Measurements from ENCODE around the gene IRS2. TPM values are rescaled to one million over a fixed set of nuclear protein-coding genes. Genes with fewer than 3 reads are reported as not detected.

The IRS2 gene
- total RNA-seq, 2 experiments from 2014 or later, result 1.4 to 1.5 TPM

DNA sequence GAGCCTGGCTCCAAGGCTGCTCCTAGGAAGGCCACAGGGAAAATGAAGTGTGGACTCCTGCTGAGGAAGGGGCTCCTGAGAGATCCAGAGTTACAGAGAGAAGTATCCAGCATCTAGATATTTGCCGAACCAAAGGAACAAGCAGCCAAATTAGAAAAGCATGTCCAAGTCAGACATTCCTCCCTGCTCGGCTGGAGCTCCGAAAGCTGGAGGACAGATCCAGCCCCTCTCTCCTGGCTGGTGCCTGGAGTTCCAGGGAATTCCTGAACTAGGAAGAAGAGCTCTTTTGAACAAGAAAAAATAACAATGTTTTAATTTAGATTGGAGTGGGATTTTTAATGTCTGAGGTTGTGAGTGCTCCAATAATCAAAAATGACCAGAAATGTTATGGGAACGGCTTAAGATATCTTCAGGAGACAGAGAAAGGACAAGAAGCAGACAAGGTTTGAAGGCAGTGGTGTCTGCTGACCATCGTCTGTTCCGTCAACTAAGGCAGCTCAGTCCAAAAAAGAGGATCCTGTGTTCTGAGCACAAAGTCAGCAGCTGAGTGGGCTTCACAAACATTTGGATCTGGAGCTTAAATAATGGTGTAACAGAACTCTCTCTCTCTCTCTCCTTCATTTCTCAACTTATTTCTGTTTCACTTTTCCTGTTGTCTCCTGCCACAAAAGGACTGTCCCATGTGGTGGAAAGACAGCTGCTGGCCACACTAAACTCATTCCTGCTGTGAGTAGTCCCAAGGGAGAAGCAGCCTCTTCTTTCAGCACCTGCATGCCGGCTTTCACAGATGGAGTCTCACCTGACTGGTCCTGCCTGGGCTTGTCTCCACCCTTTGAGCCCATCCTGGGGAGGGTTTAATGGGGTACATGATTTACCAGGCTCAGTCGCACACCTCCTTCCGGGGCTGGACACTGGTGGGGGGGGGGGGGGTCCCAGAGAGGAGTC lies 31.5 kb upstream of the IRS2 start:
- intact Hi-C loops (cut with DNase I, micrococcal nuclease), result no loop called here
- Mint-ChIP-seq H3K27ac (no peak overlapping the region), H3K4me1 (no peaks in the 10 kb centered on the region), H3K27me3 (peaks cover 18% of the 10 kb centered on the region), H3K9me3 (ENCODE audit: low read depth) (no peaks in the 10 kb centered on the region), H3K36me3 (ENCODE audit: low read depth) (no peaks in the 10 kb centered on the region), H3K4me3 (no peak overlapping the region)
- POLR2A ChIA-PET, result no interaction called here
- DNase-seq (no peak), ATAC-seq (no peak)
- CTCF ChIA-PET, result interaction anchor here (0.8 kb wide), 1 partner anchor 134 kb away, joined by 3 read pairs; no protein-coding TSS in a partner anchor

DNA sequence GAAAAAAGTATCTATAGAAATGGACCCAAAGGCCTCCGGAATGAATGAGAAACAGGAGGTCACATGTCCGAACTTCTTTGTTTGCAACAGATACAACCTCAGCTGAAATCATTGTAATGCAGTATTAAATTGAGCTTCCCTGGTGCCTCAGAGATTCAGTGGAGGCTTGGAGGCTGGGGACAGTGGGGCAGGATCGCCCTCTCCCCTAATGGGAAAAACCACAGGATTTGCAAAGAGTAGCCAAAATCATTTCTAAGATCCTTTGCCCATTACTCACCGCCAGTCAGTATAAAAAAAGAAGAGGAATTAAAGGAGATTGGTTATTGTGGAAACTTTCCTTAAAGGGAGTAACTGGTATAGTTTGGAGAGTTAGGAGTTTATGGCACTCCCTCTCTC lies 30.4 kb upstream of the IRS2 start:
- POLR2A ChIA-PET, result no interaction called here
- no peaks in the 10 kb centered on the region for H3K36me3 Mint-ChIP-seq (ENCODE audit: low read depth)
- intact Hi-C loops (cut with DNase I, micrococcal nuclease), result no loop called here
- no peak overlapping the region for H3K27ac Mint-ChIP-seq
- CTCF ChIA-PET, result interaction anchor here (0.8 kb wide), 1 partner anchor 133 kb away, joined by 3 read pairs; no protein-coding TSS in a partner anchor
- peaks cover 19% of the 10 kb centered on the region for H3K27me3 Mint-ChIP-seq
- H3K4me3 Mint-ChIP-seq, result no peak overlapping the region
- DNase-seq, result no peak
- no peaks in the 10 kb centered on the region for H3K9me3 Mint-ChIP-seq (ENCODE audit: low read depth)
- no peaks in the 10 kb centered on the region for H3K4me1 Mint-ChIP-seq
- no peak for ATAC-seq

DNA sequence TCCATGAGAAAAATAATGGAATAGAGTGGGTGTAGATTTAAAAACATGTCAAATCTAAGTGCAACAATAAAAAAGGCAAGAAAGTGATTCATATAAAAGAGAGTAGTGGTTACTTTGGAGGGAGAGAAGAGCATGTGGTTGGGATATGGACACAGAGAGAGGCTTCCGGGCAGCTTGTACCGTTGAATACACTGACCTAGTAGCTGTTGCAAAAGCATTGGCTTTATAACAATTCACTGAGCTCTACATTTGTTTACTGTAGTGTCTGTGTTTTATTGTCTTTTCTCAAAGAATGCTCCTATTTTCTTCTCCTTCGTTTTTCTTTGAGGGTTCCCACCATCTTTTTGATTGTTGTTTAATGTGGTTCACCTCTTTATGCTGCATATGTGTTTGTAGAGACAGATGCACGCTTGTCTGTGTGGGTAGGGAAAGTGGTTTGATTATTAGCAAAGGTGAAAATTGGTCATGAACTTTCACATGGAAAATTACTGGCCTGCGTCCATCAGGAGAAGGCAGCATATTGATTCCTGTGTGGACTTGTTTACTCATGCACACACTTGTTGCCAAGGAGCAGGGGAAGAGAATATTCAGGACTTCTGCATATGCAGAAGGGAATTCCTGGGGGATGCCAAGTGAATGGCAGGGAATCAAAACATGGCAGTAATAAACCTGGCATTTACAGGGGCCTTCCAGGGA lies 29.9 kb upstream of the IRS2 start:
- H3K27me3 Mint-ChIP-seq, result peaks cover 19% of the 10 kb centered on the region
- H3K4me1 Mint-ChIP-seq, result no peaks in the 10 kb centered on the region
- H3K4me3 Mint-ChIP-seq, result no peak overlapping the region
- no peaks in the 10 kb centered on the region for H3K36me3 Mint-ChIP-seq (ENCODE audit: low read depth)
- intact Hi-C loops (cut with DNase I, micrococcal nuclease), result no loop called here
- H3K9me3 Mint-ChIP-seq (ENCODE audit: low read depth), result no peaks in the 10 kb centered on the region
- no peak for DNase-seq
- CTCF ChIA-PET, result no interaction called here
- POLR2A ChIA-PET, result no interaction called here
- ATAC-seq, result no peak
- H3K27ac Mint-ChIP-seq, result no peak overlapping the region

DNA sequence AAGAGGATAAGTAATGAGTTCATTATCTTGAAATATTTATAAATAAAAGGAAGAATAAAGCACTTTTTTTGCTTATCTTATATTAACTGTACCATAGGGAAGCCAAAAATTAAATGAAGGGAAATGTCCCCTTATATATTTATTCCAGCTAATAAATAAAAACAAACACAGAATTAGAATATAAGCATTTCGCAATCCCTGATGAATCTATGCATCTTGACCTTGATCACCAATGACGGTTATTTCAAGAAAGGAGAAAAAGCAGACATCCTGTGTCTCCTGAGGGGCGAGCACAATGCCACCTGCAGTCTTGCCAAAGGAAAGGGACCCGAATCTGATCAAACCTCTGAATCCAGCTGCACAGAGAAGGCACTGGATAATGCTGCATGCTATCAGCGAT lies 29.3 kb upstream of the IRS2 start:
- DNase-seq, result no peak
- H3K4me1 Mint-ChIP-seq, result no peaks in the 10 kb centered on the region
- peaks cover 17% of the 10 kb centered on the region for H3K27me3 Mint-ChIP-seq
- no peak for ATAC-seq
- no peaks in the 10 kb centered on the region for H3K9me3 Mint-ChIP-seq (ENCODE audit: low read depth)
- no peak overlapping the region for H3K27ac Mint-ChIP-seq
- no peaks in the 10 kb centered on the region for H3K36me3 Mint-ChIP-seq (ENCODE audit: low read depth)
- H3K4me3 Mint-ChIP-seq, result no peak overlapping the region
- intact Hi-C loops (cut with DNase I, micrococcal nuclease), result no loop called here
- ChIA-PET POLR2A (no interaction called here), CTCF (no interaction called here)

DNA sequence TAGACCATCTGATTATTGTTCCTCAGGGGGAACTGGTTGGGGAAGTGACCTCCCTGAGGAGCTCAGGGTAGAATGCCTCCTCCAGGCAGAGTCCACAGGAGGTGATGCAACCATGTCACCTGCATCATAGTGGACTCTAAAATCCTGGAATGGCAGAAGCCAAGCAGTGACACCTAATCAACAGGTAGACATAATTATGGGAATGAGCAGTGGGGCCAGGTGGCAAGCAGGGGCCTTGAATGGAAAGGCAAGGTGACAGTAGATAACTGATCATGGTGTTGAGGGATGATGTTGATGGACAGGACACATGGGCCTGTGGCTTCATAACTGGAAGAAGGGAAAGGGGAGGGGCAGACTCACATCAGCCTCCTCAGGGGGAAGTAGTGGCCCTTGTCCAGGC lies 27.3 kb upstream of the IRS2 start:
- DNase-seq, result no peak
- POLR2A ChIA-PET, result no interaction called here

DNA sequence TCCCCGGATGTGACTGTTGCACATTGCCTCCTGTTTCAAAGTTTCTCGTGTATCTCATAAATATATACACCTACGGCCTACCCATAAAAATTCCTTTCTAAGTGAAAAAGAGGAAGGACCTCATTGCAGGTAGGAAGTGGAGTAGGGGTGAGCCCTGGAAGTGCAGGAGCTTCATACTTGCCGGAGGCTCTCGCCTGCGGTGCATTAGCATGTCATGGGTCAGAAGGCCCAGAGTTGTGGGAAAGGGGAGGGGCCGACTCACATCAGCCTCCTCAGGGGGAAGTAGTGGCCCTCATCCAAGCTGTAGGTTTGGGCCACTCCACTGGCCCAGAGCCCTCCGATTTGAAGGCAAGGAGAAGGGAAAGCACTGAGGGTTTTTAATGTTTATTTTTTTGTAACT lies 26.0 kb upstream of the IRS2 start:
- no peaks in the 10 kb centered on the region for H3K4me1 Mint-ChIP-seq
- peaks cover 11% of the 10 kb centered on the region for H3K27me3 Mint-ChIP-seq
- no peaks in the 10 kb centered on the region for H3K9me3 Mint-ChIP-seq (ENCODE audit: low read depth)
- no peak overlapping the region for H3K4me3 Mint-ChIP-seq
- no peak overlapping the region for H3K27ac Mint-ChIP-seq
- intact Hi-C loops (cut with DNase I, micrococcal nuclease), result no loop called here
- POLR2A ChIA-PET, result no interaction called here
- DNase-seq, result no peak
- CTCF ChIA-PET, result no interaction called here
- H3K36me3 Mint-ChIP-seq (ENCODE audit: low read depth), result no peaks in the 10 kb centered on the region
- ATAC-seq, result no peak

More for the DNA sequence above, 27.3 kb upstream of the IRS2 start:
- no peaks in the 10 kb centered on the region for H3K9me3 Mint-ChIP-seq (ENCODE audit: low read depth)
- CTCF ChIA-PET, result interaction anchor here (0.6 kb wide), 2 partner anchors 686 to 1205 kb away, joined by 3 read pairs; no protein-coding TSS in a partner anchor
- intact Hi-C loops (cut with DNase I, micrococcal nuclease), result no loop called here
- no peak overlapping the region for H3K4me3 Mint-ChIP-seq
- no peak for ATAC-seq
- H3K4me1 Mint-ChIP-seq, result no peaks in the 10 kb centered on the region
- H3K27ac Mint-ChIP-seq, result no peak overlapping the region
- H3K27me3 Mint-ChIP-seq, result peaks cover 11% of the 10 kb centered on the region
- H3K36me3 Mint-ChIP-seq (ENCODE audit: low read depth), result no peaks in the 10 kb centered on the region

DNA sequence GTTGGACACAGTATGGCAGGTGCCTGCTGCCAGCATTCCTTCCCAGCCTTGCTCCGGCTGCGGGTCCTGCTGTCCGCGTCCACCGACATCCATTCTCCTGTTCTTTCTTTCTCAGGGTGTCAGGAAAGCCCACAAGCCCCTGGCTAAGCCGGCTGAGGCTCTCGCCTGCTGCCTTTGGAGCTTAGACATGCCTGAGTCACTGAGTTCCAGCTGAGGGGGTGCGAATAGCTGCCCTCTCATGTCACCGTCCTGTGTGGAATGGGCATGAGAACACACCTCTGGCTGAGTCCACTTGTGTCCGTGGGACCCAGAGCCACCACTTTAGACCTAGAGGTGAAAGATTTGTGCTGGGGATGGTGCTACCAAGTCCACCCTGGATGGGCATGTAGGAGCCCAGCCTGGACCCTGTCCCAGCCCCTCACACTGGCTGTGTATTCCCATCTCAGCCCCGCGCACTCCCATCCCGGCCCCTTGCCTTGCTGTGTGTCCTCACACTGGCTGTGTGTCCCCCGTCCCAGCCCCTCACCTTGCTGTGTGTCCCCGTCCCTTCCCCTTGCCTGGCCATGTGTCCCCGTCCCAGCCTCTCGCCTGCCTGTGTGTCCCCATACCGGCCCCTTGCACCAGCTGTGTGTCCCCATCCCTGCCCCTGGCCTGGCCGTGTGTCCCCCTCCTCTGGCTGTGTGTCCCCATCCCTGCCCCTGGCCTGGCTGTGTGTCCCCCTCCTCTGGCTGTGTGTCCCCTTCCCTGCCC lies 24.6 kb upstream of the IRS2 start:
- POLR2A ChIA-PET, result no interaction called here
- H3K4me1 Mint-ChIP-seq, result no peaks in the 10 kb centered on the region
- no peak overlapping the region for H3K4me3 Mint-ChIP-seq
- DNase-seq, result no peak
- CTCF ChIA-PET, result interaction anchor here (0.8 kb wide), 1 partner anchor 302 kb away, joined by 3 read pairs; no protein-coding TSS in a partner anchor
- intact Hi-C loops (cut with DNase I, micrococcal nuclease), result no loop called here
- H3K9me3 Mint-ChIP-seq (ENCODE audit: low read depth), result no peaks in the 10 kb centered on the region
- no peak for ATAC-seq
- H3K27me3 Mint-ChIP-seq, result peaks cover 2% of the 10 kb centered on the region
- H3K27ac Mint-ChIP-seq, result no peak overlapping the region
- H3K36me3 Mint-ChIP-seq (ENCODE audit: low read depth), result no peaks in the 10 kb centered on the region

DNA sequence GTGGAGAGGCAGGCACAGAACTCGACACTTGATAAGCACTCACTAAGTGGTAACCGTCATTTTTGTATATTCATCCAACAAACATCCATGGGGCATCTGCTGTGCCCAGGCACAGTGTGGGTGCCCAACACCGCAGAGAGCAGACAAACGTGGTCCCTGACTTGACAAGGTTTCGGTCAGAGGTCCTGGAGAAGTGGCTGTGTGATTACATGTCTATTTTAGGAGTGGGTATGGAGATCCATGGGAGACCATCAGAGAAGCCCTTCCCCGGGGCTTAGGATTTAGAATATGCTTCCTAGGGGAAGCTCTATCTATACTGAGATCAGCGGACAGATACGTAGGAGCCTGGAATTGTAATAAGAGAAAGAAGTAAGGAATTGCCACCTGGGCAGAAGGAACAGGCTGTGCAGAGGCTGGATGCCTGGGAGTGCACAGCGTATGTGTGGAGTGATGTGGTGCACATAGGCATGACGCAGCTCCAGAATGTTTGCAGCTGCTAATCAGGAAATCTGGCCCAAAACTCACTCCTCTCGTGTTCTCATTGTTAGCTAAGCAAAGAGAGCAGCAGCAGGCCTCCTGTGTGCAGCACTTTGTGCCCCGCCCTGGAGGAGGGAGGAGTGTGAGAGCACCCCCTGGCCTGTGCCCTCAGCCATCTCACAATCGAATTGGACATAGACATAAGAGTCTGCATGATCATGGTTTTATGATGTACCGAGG lies 23.0 kb upstream of the IRS2 start:
- H3K4me1 Mint-ChIP-seq, result no peaks in the 10 kb centered on the region
- H3K27me3 Mint-ChIP-seq, result peaks cover 7% of the 10 kb centered on the region
- no peaks in the 10 kb centered on the region for H3K36me3 Mint-ChIP-seq (ENCODE audit: low read depth)
- intact Hi-C loops (cut with DNase I, micrococcal nuclease), result no loop called here
- CTCF ChIA-PET, result interaction anchor here (0.6 kb wide), 1 partner anchor 134 kb away, joined by 4 read pairs; no protein-coding TSS in a partner anchor
- DNase-seq, result no peak
- no peak overlapping the region for H3K4me3 Mint-ChIP-seq
- no peak for ATAC-seq
- no peak overlapping the region for H3K27ac Mint-ChIP-seq
- no peaks in the 10 kb centered on the region for H3K9me3 Mint-ChIP-seq (ENCODE audit: low read depth)
- POLR2A ChIA-PET, result no interaction called here

DNA sequence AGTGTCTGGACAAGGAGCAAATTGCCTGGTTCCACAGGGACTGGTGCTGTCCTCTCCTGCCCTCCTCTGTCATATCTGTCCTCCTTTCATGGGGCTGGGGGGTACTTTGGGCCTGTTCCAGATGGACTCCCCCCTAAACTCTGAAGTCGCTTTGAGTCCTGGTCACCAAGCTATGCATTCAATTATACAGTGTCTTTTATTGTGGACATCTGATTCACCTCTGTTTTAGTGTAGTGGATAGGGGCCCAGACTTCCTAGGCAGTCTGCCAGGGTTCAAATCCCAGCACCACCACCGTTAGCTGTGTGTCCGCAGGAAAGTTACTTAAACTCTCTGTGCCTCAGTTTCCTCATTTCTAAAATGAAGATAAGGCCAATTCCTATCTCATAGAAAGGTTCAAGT lies 21.0 kb upstream of the IRS2 start:
- ATAC-seq (no peak), DNase-seq (no peak)
- Mint-ChIP-seq H3K27ac (no peak overlapping the region), H3K9me3 (ENCODE audit: low read depth) (no peaks in the 10 kb centered on the region), H3K36me3 (ENCODE audit: low read depth) (no peaks in the 10 kb centered on the region), H3K27me3 (peaks cover 11% of the 10 kb centered on the region), H3K4me3 (no peak overlapping the region), H3K4me1 (no peaks in the 10 kb centered on the region)
- intact Hi-C loops (cut with DNase I, micrococcal nuclease), result no loop called here
- CTCF ChIA-PET, result interaction anchor here (0.6 kb wide), 1 partner anchor 53 kb away, joined by 3 read pairs; no protein-coding TSS in a partner anchor
- POLR2A ChIA-PET, result no interaction called here

DNA sequence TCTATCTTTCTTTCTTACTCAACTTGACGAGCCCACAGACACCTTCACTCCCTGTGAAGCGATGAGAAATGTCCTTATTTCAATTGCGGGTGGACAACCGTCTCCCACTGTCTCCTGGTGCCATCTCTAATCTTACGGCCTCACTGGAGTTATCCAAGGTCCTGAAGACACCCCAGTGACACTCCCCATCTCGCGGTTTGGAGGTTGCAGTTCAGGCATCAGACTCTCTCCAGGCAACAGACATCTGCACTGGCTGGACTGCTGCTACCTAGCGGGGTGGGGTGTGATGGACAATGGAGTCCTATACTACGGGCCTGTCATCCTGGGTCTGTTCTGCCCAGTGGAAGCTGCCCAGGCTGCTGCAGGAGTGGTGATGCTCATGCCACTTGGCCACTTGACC lies 18.3 kb upstream of the IRS2 start:
- no peak overlapping the region for H3K27ac Mint-ChIP-seq
- no peaks in the 10 kb centered on the region for H3K36me3 Mint-ChIP-seq (ENCODE audit: low read depth)
- ChIA-PET POLR2A (no interaction called here), CTCF (no interaction called here)
- DNase-seq (no peak), ATAC-seq (no peak)
- peaks cover 17% of the 10 kb centered on the region for H3K27me3 Mint-ChIP-seq
- intact Hi-C loops (cut with DNase I, micrococcal nuclease), result no loop called here
- H3K4me1 Mint-ChIP-seq, result no peaks in the 10 kb centered on the region
- H3K4me3 Mint-ChIP-seq, result no peak overlapping the region
- no peaks in the 10 kb centered on the region for H3K9me3 Mint-ChIP-seq (ENCODE audit: low read depth)

DNA sequence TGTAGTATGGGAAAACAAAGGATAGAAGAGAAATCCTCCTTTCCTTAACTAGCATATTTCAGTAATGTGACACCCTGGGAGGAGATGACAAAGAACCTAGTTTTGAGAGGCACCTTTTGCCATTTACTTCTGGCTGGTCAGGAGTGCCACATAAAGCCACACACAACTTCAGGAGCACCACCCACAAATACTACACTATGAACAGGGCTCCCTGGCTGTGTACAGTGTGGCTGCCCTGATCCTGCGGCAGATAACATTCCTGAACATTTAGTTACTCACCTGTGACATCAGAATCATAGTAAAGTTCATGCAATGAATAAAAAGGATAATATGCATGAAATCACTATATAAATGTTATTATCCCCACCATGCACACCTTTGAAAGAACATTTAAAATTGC lies 17.4 kb upstream of the IRS2 start:
- intact Hi-C loops (cut with DNase I, micrococcal nuclease), result no loop called here
- Mint-ChIP-seq H3K36me3 (ENCODE audit: low read depth) (no peaks in the 10 kb centered on the region), H3K4me3 (no peak overlapping the region), H3K27ac (no peak overlapping the region), H3K9me3 (ENCODE audit: low read depth) (no peaks in the 10 kb centered on the region), H3K27me3 (peaks cover 17% of the 10 kb centered on the region), H3K4me1 (no peaks in the 10 kb centered on the region)
- no peak for DNase-seq
- ATAC-seq, result no peak
- CTCF ChIA-PET, result no interaction called here
- POLR2A ChIA-PET, result no interaction called here
